Nephron (organoid): ENCODE data around the gene KSR2.

Experiments used
- H3K27ac Mint-ChIP-seq, 3 experiments: 2 replicates each; pipeline ENCODE4 v1.8.0; 2020; ENCODE audit warnings: mixed read lengths in 3 of 3, mild to moderate bottlenecking in 2 of 3, moderate library complexity in 1 of 3
- H3K27me3 Mint-ChIP-seq: 2 replicates; pipeline ENCODE4 v1.8.0; 2021; ENCODE audit warnings: low read depth, mild to moderate bottlenecking, moderate library complexity, mixed read lengths
- H3K36me3 Mint-ChIP-seq: 2 replicates; pipeline ENCODE4 v1.8.0; 2020; ENCODE audit warnings: low read depth, mixed read lengths
- H3K4me1 Mint-ChIP-seq: 2 replicates; pipeline ENCODE4 v1.8.0; 2020; ENCODE audit warnings: mixed read lengths
- H3K4me3 Mint-ChIP-seq, 3 experiments: 2 replicates each; pipeline ENCODE4 v1.8.0; 2020; ENCODE audit warnings: mild to moderate bottlenecking in 3 of 3, mixed read lengths in 3 of 3, moderate library complexity in 2 of 3
- H3K9me3 Mint-ChIP-seq: 2 replicates; pipeline ENCODE4 v1.8.0; 2020; ENCODE audit warnings: mixed read lengths
- TF ChIP-seq, protein P1 (sequence below), 3 experiments: fragments of 200-600 bp; sonication (generic); IDR thresholded peaks; one replicate each; pipeline ENCODE4 v1.5.0; 2021; ENCODE audit warnings: antibody characterized with exemption in 3 of 3; ENCODE audit not compliant: unreplicated experiment in 3 of 3

Gene KSR2

DNA sequence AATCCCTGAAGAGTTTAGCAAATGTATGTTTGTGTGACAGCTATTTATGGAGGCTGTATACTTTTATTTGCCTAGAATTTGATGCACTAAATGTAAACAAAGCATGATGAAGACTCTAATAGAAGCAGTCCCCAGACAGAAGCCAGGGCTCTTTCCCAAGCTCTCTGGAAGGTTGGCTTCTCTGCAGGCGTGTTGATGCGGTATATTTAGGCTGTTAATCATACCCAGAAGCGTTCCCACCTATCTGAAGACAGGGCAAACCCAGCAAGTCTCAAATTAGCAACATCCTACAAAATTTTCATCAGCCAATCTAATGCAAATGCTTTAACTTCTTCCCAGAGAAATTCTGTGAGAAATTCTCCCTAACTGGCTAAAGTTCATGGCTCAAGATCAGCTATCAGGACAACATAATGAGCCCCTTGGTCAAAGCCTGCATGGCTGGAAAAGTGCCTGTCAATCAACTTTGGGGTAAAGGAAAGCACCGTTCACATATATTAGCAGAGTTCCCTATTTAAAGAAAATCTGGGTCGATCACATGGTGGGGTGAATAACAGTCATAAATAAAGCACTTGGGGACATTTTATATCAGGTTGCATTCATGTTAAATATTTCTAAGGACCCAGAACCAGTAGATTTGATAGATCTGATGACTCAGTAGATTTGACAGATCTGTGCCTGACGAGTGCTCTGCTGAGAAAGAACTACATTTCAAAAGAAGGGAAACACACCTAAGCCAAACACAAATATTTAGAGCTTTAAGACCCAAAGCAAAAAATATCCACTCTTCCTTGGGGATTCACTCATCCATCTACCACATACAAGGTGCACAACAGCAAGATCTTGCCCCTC lies 46.6 kb downstream of the KSR2 start:
- Mint-ChIP-seq H3K27ac (no peak overlapping the region), H3K4me3 (no peak overlapping the region), H3K36me3 (no peaks in the 10 kb centered on the region), H3K9me3 (no peaks in the 10 kb centered on the region), H3K27me3 (peaks cover 5% of the 10 kb centered on the region), H3K4me1 (no peaks in the 10 kb centered on the region)
- TF ChIP-seq, protein P1, sequence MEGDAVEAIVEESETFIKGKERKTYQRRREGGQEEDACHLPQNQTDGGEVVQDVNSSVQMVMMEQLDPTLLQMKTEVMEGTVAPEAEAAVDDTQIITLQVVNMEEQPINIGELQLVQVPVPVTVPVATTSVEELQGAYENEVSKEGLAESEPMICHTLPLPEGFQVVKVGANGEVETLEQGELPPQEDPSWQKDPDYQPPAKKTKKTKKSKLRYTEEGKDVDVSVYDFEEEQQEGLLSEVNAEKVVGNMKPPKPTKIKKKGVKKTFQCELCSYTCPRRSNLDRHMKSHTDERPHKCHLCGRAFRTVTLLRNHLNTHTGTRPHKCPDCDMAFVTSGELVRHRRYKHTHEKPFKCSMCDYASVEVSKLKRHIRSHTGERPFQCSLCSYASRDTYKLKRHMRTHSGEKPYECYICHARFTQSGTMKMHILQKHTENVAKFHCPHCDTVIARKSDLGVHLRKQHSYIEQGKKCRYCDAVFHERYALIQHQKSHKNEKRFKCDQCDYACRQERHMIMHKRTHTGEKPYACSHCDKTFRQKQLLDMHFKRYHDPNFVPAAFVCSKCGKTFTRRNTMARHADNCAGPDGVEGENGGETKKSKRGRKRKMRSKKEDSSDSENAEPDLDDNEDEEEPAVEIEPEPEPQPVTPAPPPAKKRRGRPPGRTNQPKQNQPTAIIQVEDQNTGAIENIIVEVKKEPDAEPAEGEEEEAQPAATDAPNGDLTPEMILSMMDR (IDR thresholded peaks at IDR 0.05; ENCODE audit: unreplicated experiment in 3 of 3): no peak

DNA sequence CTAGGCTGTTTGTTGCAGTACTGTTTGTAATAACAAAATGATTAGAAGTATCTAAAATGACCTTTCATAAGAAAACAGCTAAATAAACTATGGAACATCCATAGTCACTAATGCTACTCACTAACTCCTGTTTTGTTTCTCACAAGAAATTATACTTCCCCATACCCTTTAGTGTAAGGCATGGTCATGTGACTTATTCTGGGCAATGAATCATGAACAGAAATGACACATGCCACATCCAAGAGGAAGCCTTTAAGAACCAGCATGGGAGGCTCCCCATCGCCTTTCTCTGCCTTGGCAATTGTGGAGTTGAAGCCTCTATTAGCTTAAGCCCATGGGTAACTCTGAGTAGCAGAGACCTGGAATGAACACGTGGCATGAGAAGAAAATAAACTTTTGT lies 49.3 kb downstream of the KSR2 start:
- no peak overlapping the region for H3K27ac Mint-ChIP-seq
- no peaks in the 10 kb centered on the region for H3K9me3 Mint-ChIP-seq
- H3K36me3 Mint-ChIP-seq: no peaks in the 10 kb centered on the region
- H3K27me3 Mint-ChIP-seq: peaks cover 5% of the 10 kb centered on the region
- no peaks in the 10 kb centered on the region for H3K4me1 Mint-ChIP-seq
- no peak overlapping the region for H3K4me3 Mint-ChIP-seq
- TF ChIP-seq, protein P1 (IDR thresholded peaks at IDR 0.05; ENCODE audit: unreplicated experiment in 3 of 3): no peak

DNA sequence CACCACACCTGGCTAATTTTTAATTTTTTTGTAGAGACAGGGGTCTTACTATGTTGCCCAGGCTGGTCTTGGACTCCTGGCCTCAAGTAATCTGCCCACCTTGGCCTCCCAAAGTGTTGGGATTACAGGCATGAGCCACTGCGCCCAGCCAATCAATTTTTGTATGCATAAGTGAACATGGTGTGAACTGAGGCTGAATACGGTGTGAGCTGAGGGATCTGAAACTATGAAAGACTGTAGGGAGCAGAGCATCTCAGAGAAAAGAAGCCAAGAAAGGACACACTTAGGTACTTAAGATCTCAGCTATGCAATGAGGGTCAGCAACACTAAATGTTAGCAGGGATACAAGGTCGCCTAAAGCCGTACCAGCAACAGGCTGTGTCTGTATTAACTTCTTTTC lies 54.1 kb downstream of the KSR2 start:
- no peak overlapping the region for H3K4me3 Mint-ChIP-seq
- TF ChIP-seq, protein P1 (IDR thresholded peaks at IDR 0.05; ENCODE audit: unreplicated experiment in 3 of 3): no peak
- H3K27me3 Mint-ChIP-seq: peaks cover 4% of the 10 kb centered on the region
- no peak overlapping the region for H3K27ac Mint-ChIP-seq
- H3K9me3 Mint-ChIP-seq: peaks cover 3% of the 10 kb centered on the region
- no peaks in the 10 kb centered on the region for H3K36me3 Mint-ChIP-seq
- H3K4me1 Mint-ChIP-seq: no peaks in the 10 kb centered on the region

DNA sequence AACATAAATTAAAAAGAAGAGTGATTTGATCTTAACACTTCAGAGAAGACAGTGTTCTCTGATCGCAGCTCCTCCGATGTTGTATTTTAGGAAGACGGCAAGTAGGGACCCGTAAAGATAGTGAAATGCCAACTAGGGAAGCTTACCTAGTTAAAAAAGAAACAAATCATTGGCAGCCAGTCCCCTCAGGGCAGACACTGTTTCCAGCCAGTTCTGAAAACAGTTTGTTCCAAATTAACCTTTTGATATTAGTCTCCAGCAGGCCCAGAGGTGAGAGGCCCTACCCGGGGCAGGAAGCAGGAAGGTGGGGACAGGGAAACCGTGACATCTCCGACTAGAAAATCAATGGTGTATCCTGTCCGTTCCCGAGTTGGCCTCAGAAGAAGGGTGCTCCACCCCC lies 56.0 kb downstream of the KSR2 start:
- no peaks in the 10 kb centered on the region for H3K4me1 Mint-ChIP-seq
- H3K9me3 Mint-ChIP-seq: peaks cover 3% of the 10 kb centered on the region
- no peak overlapping the region for H3K27ac Mint-ChIP-seq
- TF ChIP-seq, protein P1 (IDR thresholded peaks at IDR 0.05; ENCODE audit: unreplicated experiment in 3 of 3): no peak
- H3K36me3 Mint-ChIP-seq: no peaks in the 10 kb centered on the region
- H3K4me3 Mint-ChIP-seq: no peak overlapping the region
- H3K27me3 Mint-ChIP-seq: peaks cover 7% of the 10 kb centered on the region

DNA sequence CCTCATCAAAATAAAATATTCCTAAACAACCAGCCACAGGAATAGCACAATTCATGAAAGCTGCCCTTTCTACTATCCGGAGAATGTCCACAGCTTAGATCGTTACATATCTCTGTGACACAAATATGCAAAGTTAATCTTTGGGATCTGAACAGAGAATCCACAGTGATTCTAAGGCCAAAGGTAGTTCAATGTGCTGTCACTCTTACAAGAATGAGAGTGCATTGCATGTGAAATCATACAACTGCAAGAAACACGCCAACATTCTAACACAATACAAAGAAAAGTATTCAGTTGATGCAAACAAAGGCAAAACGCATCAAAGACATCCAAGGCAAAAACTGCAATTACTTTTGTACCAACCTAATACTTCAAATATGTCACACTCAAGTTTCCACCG lies 60.4 kb downstream of the KSR2 start:
- Mint-ChIP-seq H3K4me1 (no peaks in the 10 kb centered on the region), H3K27ac (no peak overlapping the region), H3K9me3 (peaks cover 3% of the 10 kb centered on the region), H3K4me3 (no peak overlapping the region), H3K36me3 (no peaks in the 10 kb centered on the region), H3K27me3 (peaks cover 11% of the 10 kb centered on the region)
- TF ChIP-seq, protein P1 (IDR thresholded peaks at IDR 0.05; ENCODE audit: unreplicated experiment in 3 of 3): no peak
